Nephron (organoid): ENCODE data around the gene SLC51B.

ENCODE experiments used
- H3K27ac Mint-ChIP-seq, 3 experiments: 2 replicates each; pipeline ENCODE4 v1.8.0; 2020; ENCODE audit warnings: mixed read lengths in 3 of 3, mild to moderate bottlenecking in 2 of 3, moderate library complexity in 1 of 3
- H3K27me3 Mint-ChIP-seq: 2 replicates; pipeline ENCODE4 v1.8.0; 2021; ENCODE audit warnings: low read depth, mild to moderate bottlenecking, moderate library complexity, mixed read lengths
- H3K36me3 Mint-ChIP-seq: 2 replicates; pipeline ENCODE4 v1.8.0; 2020; ENCODE audit warnings: low read depth, mixed read lengths
- H3K4me1 Mint-ChIP-seq: 2 replicates; pipeline ENCODE4 v1.8.0; 2020; ENCODE audit warnings: mixed read lengths
- H3K4me3 Mint-ChIP-seq, 3 experiments: 2 replicates each; pipeline ENCODE4 v1.8.0; 2020; ENCODE audit warnings: mild to moderate bottlenecking in 3 of 3, mixed read lengths in 3 of 3, moderate library complexity in 2 of 3
- H3K9me3 Mint-ChIP-seq: 2 replicates; pipeline ENCODE4 v1.8.0; 2020; ENCODE audit warnings: mixed read lengths
- CTCF ChIP-seq, 3 experiments: fragments of 200-600 bp; sonication (generic); IDR thresholded peaks; one replicate each; pipeline ENCODE4 v1.5.0; 2021; ENCODE audit warnings: antibody characterized with exemption in 3 of 3; ENCODE audit not compliant: unreplicated experiment in 3 of 3

The SLC51B gene

GRCh38 chr15:65086680-65087111, 41.5 kb downstream of the SLC51B start:
- no peak overlapping the region for H3K4me3 Mint-ChIP-seq
- peaks cover 73% of the 10 kb centered on the region for H3K4me1 Mint-ChIP-seq
- H3K9me3 Mint-ChIP-seq: no peaks in the 10 kb centered on the region
- H3K27ac Mint-ChIP-seq: peak overlapping the region; percentile 32 to 59 (median 54)
- H3K27me3 Mint-ChIP-seq: peaks cover 7% of the 10 kb centered on the region
- H3K36me3 Mint-ChIP-seq: no peaks in the 10 kb centered on the region
- TF ChIP-seq CTCF (IDR thresholded peaks at IDR 0.05; ENCODE audit: unreplicated experiment in 3 of 3): no peak

- Mint-ChIP-seq H3K27ac (peak overlapping the region; percentile 3 to 59 (median 32)), H3K27me3 (peaks cover 5% of the 10 kb centered on the region), H3K4me1 (peaks cover 72% of the 10 kb centered on the region), H3K4me3 (no peak overlapping the region), H3K36me3 (no peaks in the 10 kb centered on the region), H3K9me3 (no peaks in the 10 kb centered on the region)
- TF ChIP-seq CTCF (IDR thresholded peaks at IDR 0.05; ENCODE audit: unreplicated experiment in 3 of 3): no peak
Observed at GRCh38 chr15:65087411-65087810, 42.2 kb downstream of the SLC51B start.

GRCh38 chr15:65087873-65088642, 42.9 kb downstream of the SLC51B start:
- Mint-ChIP-seq H3K4me1 (peaks cover 71% of the 10 kb centered on the region), H3K27ac (peak overlapping the region in 2 of 3 experiments; percentile 32 to 59), H3K9me3 (no peaks in the 10 kb centered on the region), H3K27me3 (peaks cover 4% of the 10 kb centered on the region), H3K4me3 (no peak overlapping the region), H3K36me3 (no peaks in the 10 kb centered on the region)
- no peak for TF ChIP-seq CTCF (IDR thresholded peaks at IDR 0.05; ENCODE audit: unreplicated experiment in 3 of 3)

- no peak for TF ChIP-seq CTCF (IDR thresholded peaks at IDR 0.05; ENCODE audit: unreplicated experiment in 3 of 3)
- H3K27ac Mint-ChIP-seq: peak overlapping the region; percentile 37 to 78 (median 42)
- no peaks in the 10 kb centered on the region for H3K9me3 Mint-ChIP-seq
- no peaks in the 10 kb centered on the region for H3K36me3 Mint-ChIP-seq
- peaks cover 65% of the 10 kb centered on the region for H3K4me1 Mint-ChIP-seq
- H3K4me3 Mint-ChIP-seq: no peak overlapping the region
- H3K27me3 Mint-ChIP-seq: peaks cover 4% of the 10 kb centered on the region
Observed at GRCh38 chr15:65088643-65089021, 43.4 kb downstream of the SLC51B start.

GRCh38 chr15:65089206-65089824, 44.1 kb downstream of the SLC51B start:
- H3K36me3 Mint-ChIP-seq: no peaks in the 10 kb centered on the region
- H3K27ac Mint-ChIP-seq: peak overlapping the region; percentile 37 to 78 (median 42)
- H3K9me3 Mint-ChIP-seq: no peaks in the 10 kb centered on the region
- peaks cover 58% of the 10 kb centered on the region for H3K4me1 Mint-ChIP-seq
- H3K4me3 Mint-ChIP-seq: peak overlapping the region in 1 of 3 experiments; percentile 21
- no peaks in the 10 kb centered on the region for H3K27me3 Mint-ChIP-seq
- no peak for TF ChIP-seq CTCF (IDR thresholded peaks at IDR 0.05; ENCODE audit: unreplicated experiment in 3 of 3)
